T47D (cell line): ENCODE measurements around the gene OSGIN1.

Experiments
- DNase-seq, 2 experiments: peaks; one replicate each; pipeline versions ENCODE4 v3.0.0 to v3.0.0-alpha.2; 2011 to 2012; ENCODE audit warnings: low read depth in 1 of 2, low spot score in 1 of 2
- JUND ChIP-seq: IDR thresholded peaks from 2 replicates; pipeline ENCODE4 v1.6.1; 2012; ENCODE audit warnings: low read depth
- in situ Hi-C: cut with HindIII; loops from 2 replicates; pipeline ENCODE4 v1.10.0; 2016; ENCODE audit warnings: low sequenced_read_pairs, low pct_unique_long_range_greater_than_20kb

The OSGIN1 gene

GRCh38 chr16:84015399-84015798 lies 62.4 kb downstream of the OSGIN1 start:
- DNase-seq: no peak
- in situ Hi-C loops: no loop called here
- no peak for TF ChIP-seq JUND
